Activated naive CD4-positive, alpha-beta T cell treated with anti-CD3 and anti-CD28 coated beads, Interleukin-2, amount 10 ng/mL, durations not matched to agents 7 days and 5 days (primary cell): Measurements from ENCODE around the gene FBXO34.

ENCODE experiments used
- CTCF ChIA-PET: fragments of 350-600 bp; sonication (Branson Sonifier 250); formaldehyde crosslinking; loops from one replicate; lab custom pipeline; 2021; ENCODE audit warnings: antibody characterized with exemption; lab: Charles Lee
- DNase-seq: peaks from one replicate; pipeline ENCODE4 v3.0.0-alpha.2; 2020
- H3K27ac Mint-ChIP-seq: one replicate; pipeline ENCODE4 v1.8.0; 2021; ENCODE audit warnings: mild to moderate bottlenecking, moderate library complexity, mixed read lengths
- H3K27me3 Mint-ChIP-seq: one replicate; pipeline ENCODE4 v1.8.0; 2021; ENCODE audit warnings: mild to moderate bottlenecking, mixed read lengths
- H3K36me3 Mint-ChIP-seq: one replicate; pipeline ENCODE4 v1.8.0; 2021; ENCODE audit warnings: mixed read lengths
- H3K4me1 Mint-ChIP-seq: one replicate; pipeline ENCODE4 v1.8.0; 2021; ENCODE audit warnings: mixed read lengths
- H3K4me3 Mint-ChIP-seq: one replicate; pipeline ENCODE4 v1.8.0; 2021; ENCODE audit warnings: mild to moderate bottlenecking, moderate library complexity, mixed read lengths
- H3K9me3 Mint-ChIP-seq: one replicate; pipeline ENCODE4 v1.8.0; 2021; ENCODE audit warnings: mixed read lengths

The FBXO34 gene

GRCh38 chr14:55281316-55281839 lies 10.2 kb downstream of the FBXO34 start:
- Mint-ChIP-seq H3K9me3 (no peaks in the 10 kb centered on the region), H3K36me3 (peaks cover 22% of the 10 kb centered on the region), H3K27ac (no peak overlapping the region), H3K4me3 (no peak overlapping the region), H3K4me1 (peaks cover 35% of the 10 kb centered on the region), H3K27me3 (no peaks in the 10 kb centered on the region)
- no peak for DNase-seq
- CTCF ChIA-PET: no interaction called here

- no peak overlapping the region for H3K27ac Mint-ChIP-seq
- CTCF ChIA-PET: no interaction called here
- no peaks in the 10 kb centered on the region for H3K9me3 Mint-ChIP-seq
- H3K4me1 Mint-ChIP-seq: peaks cover 12% of the 10 kb centered on the region
- no peaks in the 10 kb centered on the region for H3K27me3 Mint-ChIP-seq
- no peak for DNase-seq
- H3K36me3 Mint-ChIP-seq: peaks cover 24% of the 10 kb centered on the region
- H3K4me3 Mint-ChIP-seq: no peak overlapping the region
Observed at GRCh38 chr14:55285048-55285652, 13.9 kb downstream of the FBXO34 start.

- DNase-seq: no peak
- H3K27ac Mint-ChIP-seq: no peak overlapping the region
- H3K4me1 Mint-ChIP-seq: peaks cover 12% of the 10 kb centered on the region
- peaks cover 12% of the 10 kb centered on the region for H3K36me3 Mint-ChIP-seq
- CTCF ChIA-PET: no interaction called here
- no peaks in the 10 kb centered on the region for H3K27me3 Mint-ChIP-seq
- no peak overlapping the region for H3K4me3 Mint-ChIP-seq
- H3K9me3 Mint-ChIP-seq: no peaks in the 10 kb centered on the region
Observed at GRCh38 chr14:55288439-55288838, 17.2 kb downstream of the FBXO34 start.

GRCh38 chr14:55291480-55292081 lies 20.4 kb downstream of the FBXO34 start:
- no peak for DNase-seq
- Mint-ChIP-seq H3K4me3 (no peak overlapping the region), H3K4me1 (peaks cover 28% of the 10 kb centered on the region), H3K36me3 (peaks cover 6% of the 10 kb centered on the region), H3K27me3 (no peaks in the 10 kb centered on the region), H3K27ac (no peak overlapping the region), H3K9me3 (no peaks in the 10 kb centered on the region)
- CTCF ChIA-PET: interaction anchor here (0.9 to 1.5 kb wide), 2 partner anchors 21 to 63 kb away, joined by 4 to 5 read pairs; no protein-coding TSS in a partner anchor

GRCh38 chr14:55294603-55295002 lies 23.4 kb downstream of the FBXO34 start:
- no peak for DNase-seq
- CTCF ChIA-PET: interaction anchor here (0.9 to 1.0 kb wide), 2 partner anchors 38 to 60 kb away, joined by 3 to 4 read pairs; no protein-coding TSS in a partner anchor
- Mint-ChIP-seq H3K27me3 (no peaks in the 10 kb centered on the region), H3K9me3 (no peaks in the 10 kb centered on the region), H3K36me3 (peaks cover 16% of the 10 kb centered on the region), H3K4me1 (peaks cover 37% of the 10 kb centered on the region), H3K27ac (no peak overlapping the region), H3K4me3 (no peak overlapping the region)

GRCh38 chr14:55297611-55298499 lies 26.6 kb downstream of the FBXO34 start:
- H3K27ac Mint-ChIP-seq: no peak overlapping the region

GRCh38 chr14:55298500-55298822 lies 27.2 kb downstream of the FBXO34 start:
- Mint-ChIP-seq H3K4me1 (peaks cover 52% of the 10 kb centered on the region), H3K36me3 (peaks cover 24% of the 10 kb centered on the region), H3K9me3 (no peaks in the 10 kb centered on the region), H3K4me3 (no peak overlapping the region), H3K27ac (no peak overlapping the region), H3K27me3 (no peaks in the 10 kb centered on the region)
- CTCF ChIA-PET: interaction anchor here (0.8 to 1.0 kb wide), 2 partner anchors 33 to 56 kb away, joined by 3 to 6 read pairs; no protein-coding TSS in a partner anchor
- no peak for DNase-seq

More at GRCh38 chr14:55297611-55298499, 26.6 kb downstream of the FBXO34 start:
- no peaks in the 10 kb centered on the region for H3K27me3 Mint-ChIP-seq
- H3K4me3 Mint-ChIP-seq: no peak overlapping the region
- DNase-seq: peak; percentile 43
- H3K4me1 Mint-ChIP-seq: peaks cover 54% of the 10 kb centered on the region
- peaks cover 24% of the 10 kb centered on the region for H3K36me3 Mint-ChIP-seq
- no peaks in the 10 kb centered on the region for H3K9me3 Mint-ChIP-seq
- CTCF ChIA-PET: interaction anchor here (0.7 to 1.0 kb wide), 3 partner anchors 20 to 57 kb away, joined by 3 to 6 read pairs (median 3); no protein-coding TSS in a partner anchor

- Mint-ChIP-seq H3K27me3 (no peaks in the 10 kb centered on the region), H3K36me3 (peaks cover 24% of the 10 kb centered on the region), H3K27ac (no peak overlapping the region), H3K9me3 (no peaks in the 10 kb centered on the region), H3K4me1 (peaks cover 34% of the 10 kb centered on the region), H3K4me3 (no peak overlapping the region)
- no peak for DNase-seq
- CTCF ChIA-PET: no interaction called here
Observed at GRCh38 chr14:55301437-55302121, 30.4 kb downstream of the FBXO34 start.

GRCh38 chr14:55302367-55303124 lies 31.3 kb downstream of the FBXO34 start:
- CTCF ChIA-PET: interaction anchor here (0.8 to 1.3 kb wide), 2 partner anchors 30 to 108 kb away, joined by 3 to 4 read pairs; no protein-coding TSS in a partner anchor
- peaks cover 29% of the 10 kb centered on the region for H3K4me1 Mint-ChIP-seq
- no peaks in the 10 kb centered on the region for H3K27me3 Mint-ChIP-seq
- H3K9me3 Mint-ChIP-seq: no peaks in the 10 kb centered on the region
- no peak overlapping the region for H3K27ac Mint-ChIP-seq
- peaks cover 24% of the 10 kb centered on the region for H3K36me3 Mint-ChIP-seq
- H3K4me3 Mint-ChIP-seq: no peak overlapping the region
- DNase-seq: no peak

GRCh38 chr14:55303125-55303499 lies 31.9 kb downstream of the FBXO34 start:
- no peak for DNase-seq
- peaks cover 19% of the 10 kb centered on the region for H3K36me3 Mint-ChIP-seq
- H3K4me1 Mint-ChIP-seq: peaks cover 23% of the 10 kb centered on the region
- no peak overlapping the region for H3K27ac Mint-ChIP-seq
- CTCF ChIA-PET: interaction anchor here (0.8 to 1.5 kb wide), 3 partner anchors 30 to 107 kb away, joined by 3 to 7 read pairs (median 4); no protein-coding TSS in a partner anchor
- no peaks in the 10 kb centered on the region for H3K9me3 Mint-ChIP-seq
- H3K27me3 Mint-ChIP-seq: no peaks in the 10 kb centered on the region
- H3K4me3 Mint-ChIP-seq: no peak overlapping the region

- no peak for DNase-seq
- no peaks in the 10 kb centered on the region for H3K27me3 Mint-ChIP-seq
- CTCF ChIA-PET: interaction anchor here (1.5 kb wide), 1 partner anchor 50 kb away, joined by 7 read pairs; no protein-coding TSS in a partner anchor
- H3K9me3 Mint-ChIP-seq: no peaks in the 10 kb centered on the region
- peaks cover 20% of the 10 kb centered on the region for H3K4me1 Mint-ChIP-seq
- H3K36me3 Mint-ChIP-seq: peaks cover 16% of the 10 kb centered on the region
- H3K27ac Mint-ChIP-seq: no peak overlapping the region
- H3K4me3 Mint-ChIP-seq: no peak overlapping the region
Observed at GRCh38 chr14:55303691-55304145, 32.5 kb downstream of the FBXO34 start.

- Mint-ChIP-seq H3K9me3 (peaks cover 16% of the 10 kb centered on the region), H3K27ac (no peak overlapping the region), H3K4me1 (peaks cover 3% of the 10 kb centered on the region), H3K4me3 (no peak overlapping the region), H3K36me3 (peaks cover 21% of the 10 kb centered on the region), H3K27me3 (no peaks in the 10 kb centered on the region)
- no peak for DNase-seq
- CTCF ChIA-PET: interaction anchor here (1.1 to 1.2 kb wide), 2 partner anchors 47 to 48 kb away, joined by 3 read pairs; no protein-coding TSS in a partner anchor
Observed at GRCh38 chr14:55306938-55307589, 35.8 kb downstream of the FBXO34 start.
